K562 (cell line): Measurements from ENCODE around the gene GPR15LG. TPM values are rescaled to one million over a fixed set of nuclear protein-coding genes. Genes with fewer than 3 reads are reported as not detected.

Experiments
- EP300 ChIP-seq: IDR thresholded peaks from 2 replicates; pipeline ENCODE4 v1.6.1; 2012; ENCODE audit warnings: low read length, improper control_type of control experiment
- ETV5 ChIP-seq: sonication (generic); formaldehyde crosslinking; IDR thresholded peaks from 2 replicates; pipeline ENCODE4 v1.4.0; 2020; ENCODE audit warnings: low read depth, mild to moderate bottlenecking, missing genetic modification reagents
- HEY1 ChIP-seq: fragments of 250-450 bp; sonication (Bioruptor Pico); IDR thresholded peaks from 2 replicates; pipeline ENCODE4 v1.5.0; 2020; ENCODE audit warnings: mild to moderate bottlenecking, moderate library complexity, borderline replicate concordance
- HLTF ChIP-seq: fragments of 450-650 bp; IDR thresholded peaks from 2 replicates; pipeline ENCODE4 v1.6.1; 2016
- ILK ChIP-seq: fragments of 450-650 bp; IDR thresholded peaks from 2 replicates; pipeline ENCODE4 v1.6.1; 2016; ENCODE audit warnings: missing genetic modification characterization, low read depth, mild to moderate bottlenecking, missing compliant biosample characterization, moderate library complexity, borderline replicate concordance
- JUND ChIP-seq, 2 experiments: IDR thresholded peaks; 2 replicates in 1 of 2; 3 replicates in 1 of 2; pipeline ENCODE4 v1.6.1; 2011; ENCODE audit warnings: borderline replicate concordance in 2 of 2, low read depth in 2 of 2, low read length in 2 of 2, improper control_type of control experiment in 1 of 2, missing biosample characterization in 1 of 2, missing genetic modification characterization in 1 of 2, missing genetic modification reagents in 1 of 2
- KHSRP ChIP-seq: fragments of 450-650 bp; IDR thresholded peaks from 2 replicates; pipeline ENCODE4 v1.6.1; 2017
- L3MBTL2 ChIP-seq: fragments of 450-650 bp; IDR thresholded peaks from 2 replicates; pipeline ENCODE4 v1.6.1; 2016; ENCODE audit warnings: mild to moderate bottlenecking, moderate library complexity
- MECOM ChIP-seq: fragments of 250-450 bp; sonication (Bioruptor Pico); IDR thresholded peaks from 2 replicates; pipeline ENCODE4 v1.8.0; 2022; ENCODE audit warnings: inconsistent platforms
- MITF ChIP-seq: IDR thresholded peaks from 2 replicates; pipeline ENCODE4 v1.6.1; 2014; ENCODE audit warnings: antibody characterized with exemption
- PCBP1 ChIP-seq: fragments of 200-400 bp; formaldehyde crosslinking; IDR thresholded peaks from 2 replicates; pipeline ENCODE4 v1.6.1; 2018; ENCODE audit warnings: mild to moderate bottlenecking, low read depth, low read length; ENCODE audit not compliant: poor library complexity, severe bottlenecking
- POLR2AphosphoS5 ChIP-seq: IDR thresholded peaks from 2 replicates; pipeline ENCODE4 v1.6.1; 2011; ENCODE audit warnings: mild to moderate bottlenecking, low read depth, low read length, moderate library complexity; ENCODE audit not compliant: control insufficient read depth, insufficient read depth
- PRMT5 ChIP-seq: sonication (generic); formaldehyde crosslinking; IDR thresholded peaks from 2 replicates; pipeline ENCODE4 v1.5.0; 2020; ENCODE audit warnings: missing genetic modification reagents
- TSC22D4 ChIP-seq: fragments of 450-650 bp; IDR thresholded peaks from 2 replicates; pipeline ENCODE4 v1.6.1; 2016; ENCODE audit warnings: missing genetic modification characterization, missing biosample characterization, control low read depth
- YBX1 ChIP-seq: fragments of 450-650 bp; IDR thresholded peaks from 2 replicates; pipeline ENCODE4 v1.7.1; 2016; ENCODE audit warnings: mild to moderate bottlenecking
- ZFP30 ChIP-seq: fragments of 250-450 bp; sonication (Bioruptor Pico); IDR thresholded peaks from 2 replicates; pipeline ENCODE4 v1.8.0; 2022; ENCODE audit warnings: moderate library complexity, mild to moderate bottlenecking, inconsistent platforms, borderline replicate concordance
- ZNF12 ChIP-seq: sonication (generic); formaldehyde crosslinking; IDR thresholded peaks from 2 replicates; pipeline ENCODE4 v1.4.0; 2020; ENCODE audit warnings: mild to moderate bottlenecking, missing genetic modification reagents
- ZNF197 ChIP-seq: fragments of 200-800 bp; sonication (Bioruptor generic); IDR thresholded peaks from 2 replicates; pipeline ENCODE4 v1.6.1; 2016; ENCODE audit warnings: low read depth, missing genetic modification characterization, missing compliant biosample characterization
- ZNF277 ChIP-seq: fragments of 250-450 bp; sonication (Bioruptor Pico); IDR thresholded peaks from 2 replicates; pipeline ENCODE4 v1.8.0; 2022; ENCODE audit warnings: inconsistent platforms, mild to moderate bottlenecking, moderate library complexity, borderline replicate concordance
- polyA plus RNA-seq, 8 experiments: library from polyadenylated mRNA; depleted of rRNA in 4 of 8; stranded (reverse) in 5 of 8; unstranded in 3 of 8; fragments of >200 nt; fragmentation: Nextera tagmentation in 2 of 8; fragmentation: Illumina TruSeq in 1 of 8; extraction: Ambion mirVana in 2 of 8; extraction: Trizol in 1 of 8; gene quantifications; 2 replicates each; pipeline versions ENCODE4 v1.2.1 to v1.2.3, GENCODE V29; 2011 to 2014; ENCODE audit warnings: inconsistent platforms in 1 of 8, missing spikeins in 1 of 8
- total RNA-seq, 7 experiments: library from RNA; depleted of rRNA in 6 of 7; stranded (reverse); fragments of >200 nt in 6 of 7; fragmentation: Illumina TruSeq in 2 of 7; extraction: Trizol in 2 of 7; gene quantifications; 2 replicates each; pipeline versions ENCODE4 v1.2.1 to v1.2.3, GENCODE V29; 2011 to 2021; ENCODE audit warnings: low replicate concordance in 1 of 7
- TF ChIP-seq, protein P1 (sequence below): IDR thresholded peaks from 3 replicates; pipeline ENCODE4 v1.6.1; 2011; ENCODE audit warnings: borderline replicate concordance, mild to moderate bottlenecking, moderate library complexity; ENCODE audit not compliant: insufficient read length; ENCODE audit errors: extremely low read depth
- TF ChIP-seq, protein P2 (sequence below): fragments of 450-650 bp; formaldehyde crosslinking; IDR thresholded peaks from 2 replicates; pipeline ENCODE4 v1.4.0; 2020; ENCODE audit warnings: mild to moderate bottlenecking

Gene GPR15LG
- total and polyA plus RNA-seq, 9 of the 15 experiments (the other 6 are each of a cell fraction or from before 2014, with no cell fraction given): 0.51 TPM; not detected in 8

GRCh38 chr10:84156009-84156408, 17.6 kb upstream of the GPR15LG start (continued):
- TF ChIP-seq HEY1 (CRISPR knock-in tag) (no peak), ZNF197 (CRISPR knock-in tag) (no peak), EP300 (no peak), ILK (tag) (no peak), MITF (no peak), YBX1 (no peak), ZNF12 (CRISPR knock-in tag) (no peak), JUND (IDR thresholded peaks at IDR 0.05; ENCODE audit: borderline replicate concordance, low read depth, low read length) (no peak), JUND (tag; IDR thresholded peaks at IDR 0.05; ENCODE audit: borderline replicate concordance, low read depth, low read length) (no peak), POLR2AphosphoS5 (0 out of 2 replicates have a peak, but pooled peaks have one; percentile 38), PCBP1 (no peak), L3MBTL2 (no peak), KHSRP (no peak), ZNF277 (CRISPR knock-in tag) (no peak), HLTF (no peak), PRMT5 (CRISPR knock-in tag) (no peak), MECOM (CRISPR knock-in tag) (no peak), ETV5 (CRISPR knock-in tag) (no peak), TSC22D4 (tag) (no peak), ZFP30 (CRISPR knock-in tag) (no peak)
- TF ChIP-seq, protein P1, sequence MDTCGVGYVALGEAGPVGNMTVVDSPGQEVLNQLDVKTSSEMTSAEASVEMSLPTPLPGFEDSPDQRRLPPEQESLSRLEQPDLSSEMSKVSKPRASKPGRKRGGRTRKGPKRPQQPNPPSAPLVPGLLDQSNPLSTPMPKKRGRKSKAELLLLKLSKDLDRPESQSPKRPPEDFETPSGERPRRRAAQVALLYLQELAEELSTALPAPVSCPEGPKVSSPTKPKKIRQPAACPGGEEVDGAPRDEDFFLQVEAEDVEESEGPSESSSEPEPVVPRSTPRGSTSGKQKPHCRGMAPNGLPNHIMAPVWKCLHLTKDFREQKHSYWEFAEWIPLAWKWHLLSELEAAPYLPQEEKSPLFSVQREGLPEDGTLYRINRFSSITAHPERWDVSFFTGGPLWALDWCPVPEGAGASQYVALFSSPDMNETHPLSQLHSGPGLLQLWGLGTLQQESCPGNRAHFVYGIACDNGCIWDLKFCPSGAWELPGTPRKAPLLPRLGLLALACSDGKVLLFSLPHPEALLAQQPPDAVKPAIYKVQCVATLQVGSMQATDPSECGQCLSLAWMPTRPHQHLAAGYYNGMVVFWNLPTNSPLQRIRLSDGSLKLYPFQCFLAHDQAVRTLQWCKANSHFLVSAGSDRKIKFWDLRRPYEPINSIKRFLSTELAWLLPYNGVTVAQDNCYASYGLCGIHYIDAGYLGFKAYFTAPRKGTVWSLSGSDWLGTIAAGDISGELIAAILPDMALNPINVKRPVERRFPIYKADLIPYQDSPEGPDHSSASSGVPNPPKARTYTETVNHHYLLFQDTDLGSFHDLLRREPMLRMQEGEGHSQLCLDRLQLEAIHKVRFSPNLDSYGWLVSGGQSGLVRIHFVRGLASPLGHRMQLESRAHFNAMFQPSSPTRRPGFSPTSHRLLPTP: no peak
- TF ChIP-seq, protein P2, sequence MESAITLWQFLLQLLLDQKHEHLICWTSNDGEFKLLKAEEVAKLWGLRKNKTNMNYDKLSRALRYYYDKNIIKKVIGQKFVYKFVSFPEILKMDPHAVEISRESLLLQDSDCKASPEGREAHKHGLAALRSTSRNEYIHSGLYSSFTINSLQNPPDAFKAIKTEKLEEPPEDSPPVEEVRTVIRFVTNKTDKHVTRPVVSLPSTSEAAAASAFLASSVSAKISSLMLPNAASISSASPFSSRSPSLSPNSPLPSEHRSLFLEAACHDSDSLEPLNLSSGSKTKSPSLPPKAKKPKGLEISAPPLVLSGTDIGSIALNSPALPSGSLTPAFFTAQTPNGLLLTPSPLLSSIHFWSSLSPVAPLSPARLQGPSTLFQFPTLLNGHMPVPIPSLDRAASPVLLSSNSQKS: no peak
